HG03469 (cell line): ENCODE data around the gene DAPK2.

ENCODE experiments used
- ATAC-seq: cut with Tn5 transposase; IDR thresholded peaks from one replicate; pipeline ENCODE4 v1.9.1; 2021; ENCODE audit warnings: mild to moderate bottlenecking, moderate library complexity, moderate number of reproducible peaks; ENCODE audit not compliant: unreplicated experiment

Gene DAPK2

DNA sequence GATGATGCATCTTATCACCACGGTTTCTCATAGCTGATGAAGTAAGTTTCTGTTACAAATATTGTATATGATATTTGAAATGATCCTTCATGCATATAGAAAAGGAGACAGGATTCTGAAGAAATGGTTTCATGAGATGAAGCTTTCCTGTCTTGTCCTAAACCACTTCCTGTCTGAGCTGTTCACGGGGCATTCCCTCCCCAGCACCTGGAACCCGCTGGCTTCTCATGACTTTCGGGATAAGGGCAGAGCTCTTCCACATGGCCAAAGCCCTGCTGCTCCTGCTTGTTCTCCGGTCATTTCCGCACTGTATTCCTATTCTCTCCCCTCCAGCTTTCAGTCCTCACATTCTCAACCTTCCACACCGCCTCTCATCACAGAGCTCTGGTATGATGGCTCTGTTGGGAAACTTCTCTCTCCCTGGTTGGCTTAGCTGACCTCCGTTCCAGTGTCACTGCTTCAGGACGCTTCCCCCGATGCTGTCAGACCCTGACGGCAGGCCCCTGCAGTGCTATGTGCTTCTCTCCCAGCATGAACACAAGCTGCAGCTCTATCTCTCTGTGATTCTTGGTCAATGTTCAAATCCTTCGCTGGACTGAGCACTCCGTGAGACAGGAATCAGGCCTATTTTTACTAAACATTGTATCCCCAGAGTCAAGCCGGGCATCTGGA, 125.6 kb downstream of the DAPK2 start:
- no peak for ATAC-seq

DNA sequence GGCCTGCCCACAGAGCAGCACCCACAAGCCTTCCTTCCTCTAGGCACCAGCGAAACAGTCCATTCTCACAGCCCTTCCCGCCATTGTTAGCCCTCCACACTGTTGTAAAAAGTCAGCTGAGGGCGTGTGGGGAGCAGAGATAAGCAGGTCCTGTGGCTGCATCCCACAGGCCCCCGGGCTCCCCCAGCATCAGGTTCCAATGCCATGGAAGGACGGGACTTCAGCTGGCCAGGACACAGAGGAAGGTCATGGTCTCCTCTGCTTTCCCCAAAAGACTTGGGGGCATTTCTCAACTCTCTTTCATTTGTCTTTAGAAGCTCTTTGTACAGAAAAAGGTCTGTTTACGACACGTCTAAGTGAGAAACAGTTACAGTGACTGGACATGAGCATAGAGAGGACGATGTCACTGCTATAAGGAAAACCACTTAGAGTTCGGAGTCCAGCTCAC, 127.4 kb downstream of the DAPK2 start:
- no peak for ATAC-seq

DNA sequence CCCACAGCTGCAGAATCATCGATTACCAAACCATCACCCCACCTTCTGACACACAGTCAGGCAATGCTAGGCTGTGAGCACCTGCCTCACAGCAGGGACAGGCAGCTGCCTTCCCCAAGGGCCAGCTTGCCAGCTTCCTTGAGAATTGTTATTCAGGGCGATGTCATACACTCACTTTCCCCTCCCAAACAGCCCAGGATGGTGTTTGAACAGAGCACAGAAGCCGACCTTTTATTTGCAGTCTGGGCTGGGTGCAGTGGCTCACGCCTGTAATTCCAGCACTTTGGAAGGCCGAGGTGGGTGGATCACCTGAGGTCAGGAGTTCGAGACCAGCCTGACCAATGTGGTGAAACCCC, 128.0 kb downstream of the DAPK2 start:
- no peak for ATAC-seq

DNA sequence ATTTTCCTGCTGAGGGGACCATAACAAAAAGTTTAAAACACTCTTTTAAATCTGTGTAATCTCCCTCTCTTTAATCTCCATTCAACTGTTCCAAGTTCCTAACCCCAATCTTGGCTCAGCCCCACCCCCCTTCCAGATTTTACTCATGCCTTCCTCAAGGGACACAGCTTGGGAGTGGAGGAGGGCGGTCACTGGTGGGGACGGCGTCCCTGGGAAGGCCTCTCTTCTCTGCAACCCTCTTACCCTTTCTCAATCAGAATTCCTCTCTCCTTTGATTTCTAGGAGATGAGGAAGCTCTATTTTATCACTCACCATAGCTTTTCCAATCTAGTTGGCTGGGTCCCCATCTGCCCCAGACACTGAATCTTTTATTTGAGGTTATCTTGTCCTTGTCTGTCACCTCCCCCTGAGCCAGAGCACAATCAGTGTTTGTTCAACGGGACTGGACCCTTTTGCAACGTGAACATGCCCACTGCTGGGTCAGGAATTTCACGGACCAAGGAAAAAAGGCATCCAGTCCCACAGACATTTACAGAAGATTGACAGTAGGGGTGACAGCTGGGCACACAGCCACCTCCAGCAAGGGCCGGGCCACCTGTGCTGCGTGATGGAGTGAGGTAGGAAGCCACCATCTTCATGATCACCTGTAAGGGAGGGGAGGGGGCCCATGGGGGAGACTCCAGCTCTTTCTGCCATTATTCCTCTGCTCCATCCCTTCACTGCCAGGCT, 128.5 kb downstream of the DAPK2 start:
- no peak for ATAC-seq

DNA sequence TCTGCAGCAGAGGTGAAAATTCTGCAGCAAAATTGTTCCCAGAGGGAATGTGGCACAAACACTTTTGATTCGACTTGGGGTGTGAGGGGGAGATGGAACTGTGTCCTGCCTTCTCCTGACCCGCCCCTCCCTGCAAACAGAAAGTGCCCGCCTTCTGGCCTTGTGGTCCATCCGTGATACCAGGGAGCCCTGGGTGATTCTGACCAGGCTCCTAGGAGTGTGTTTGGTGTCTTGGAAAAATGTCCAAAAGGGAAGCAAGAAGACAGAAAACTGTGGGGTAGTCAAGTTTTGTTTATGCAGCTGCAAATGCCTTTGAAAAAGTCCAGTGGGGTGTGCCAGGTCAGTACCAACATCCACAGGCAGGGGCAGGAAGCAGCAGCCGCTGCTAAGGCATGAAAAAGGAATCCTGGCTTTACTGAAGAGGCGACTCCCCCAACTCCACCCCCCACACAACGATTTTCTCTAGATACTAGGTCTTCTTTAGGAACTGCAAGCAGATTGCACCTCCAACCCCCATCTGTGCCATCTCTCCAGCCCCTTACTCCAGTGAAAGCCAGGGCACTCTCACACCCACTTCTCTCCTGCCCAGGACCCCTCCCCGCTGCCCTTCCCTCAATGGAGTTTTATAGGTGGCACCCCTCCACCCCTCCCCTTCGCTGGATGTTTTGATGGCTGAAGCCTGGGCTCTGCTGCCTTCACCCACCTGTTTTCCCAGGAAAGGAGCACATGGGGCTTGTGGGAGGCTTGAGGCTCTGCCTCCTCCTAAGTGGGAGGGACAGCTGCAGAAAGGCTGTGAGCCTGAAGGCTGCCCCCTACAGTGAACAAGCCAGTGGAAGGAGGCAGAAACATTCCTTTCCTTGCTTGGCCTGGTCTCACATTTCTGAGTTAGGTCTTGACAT, 130.2 kb downstream of the DAPK2 start:
- ATAC-seq: no peak

DNA sequence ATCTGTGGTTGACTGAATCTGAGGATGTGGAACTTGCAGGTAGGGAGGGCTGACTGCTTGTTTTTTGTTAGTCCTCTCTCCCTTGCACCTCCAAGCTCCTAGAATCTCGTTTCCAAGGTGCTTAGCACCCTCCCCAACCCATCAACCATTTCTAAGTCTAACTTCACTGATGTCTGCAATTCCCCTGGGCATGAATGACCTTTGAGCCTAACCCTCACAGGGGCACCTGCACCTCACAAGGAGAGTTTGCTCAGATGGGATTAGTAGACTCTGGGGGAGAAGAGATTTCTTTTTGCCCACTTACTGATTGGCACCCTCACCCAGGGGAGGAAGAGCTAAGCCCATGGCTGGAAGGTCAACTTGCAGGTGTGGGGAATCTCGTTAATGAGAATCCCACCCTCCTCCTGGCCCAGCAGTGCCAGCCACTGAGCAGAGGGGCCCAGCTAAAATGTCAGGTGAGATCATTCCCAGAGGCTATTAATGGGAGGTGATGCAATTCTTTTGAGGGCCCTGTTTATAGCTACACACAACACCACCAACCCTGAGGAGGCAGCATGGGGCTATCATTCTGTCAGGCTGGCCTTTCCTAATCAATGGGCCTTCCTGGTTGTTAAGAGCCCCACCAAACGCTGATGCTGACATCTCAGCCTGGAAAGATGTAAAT, 130.9 kb downstream of the DAPK2 start:
- no peak for ATAC-seq

DNA sequence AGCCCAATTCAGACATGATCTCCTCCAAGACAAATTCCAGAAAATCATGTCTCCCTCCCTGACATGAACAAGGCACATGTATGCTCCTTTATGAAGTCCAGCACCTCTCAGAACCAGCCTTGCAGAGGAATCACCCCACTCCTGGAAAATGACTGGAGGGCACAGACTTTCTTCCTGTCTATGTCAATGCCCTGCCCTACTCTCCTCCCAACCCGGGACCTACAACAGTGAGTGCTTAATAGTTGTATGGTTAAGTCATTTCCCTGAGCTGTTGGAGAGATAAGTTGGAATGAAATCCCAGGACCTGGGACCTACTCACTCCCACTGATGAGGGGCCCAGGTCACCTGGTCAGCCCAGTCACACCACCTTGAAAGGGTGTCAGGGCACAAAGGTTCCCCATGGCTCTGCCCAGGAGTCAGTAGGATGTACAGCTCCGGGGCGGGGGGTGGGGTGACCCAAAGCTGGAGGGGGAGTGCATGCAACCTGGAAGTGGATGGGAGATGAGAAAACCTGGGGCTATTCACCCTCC, 132.4 kb downstream of the DAPK2 start:
- no peak for ATAC-seq

DNA sequence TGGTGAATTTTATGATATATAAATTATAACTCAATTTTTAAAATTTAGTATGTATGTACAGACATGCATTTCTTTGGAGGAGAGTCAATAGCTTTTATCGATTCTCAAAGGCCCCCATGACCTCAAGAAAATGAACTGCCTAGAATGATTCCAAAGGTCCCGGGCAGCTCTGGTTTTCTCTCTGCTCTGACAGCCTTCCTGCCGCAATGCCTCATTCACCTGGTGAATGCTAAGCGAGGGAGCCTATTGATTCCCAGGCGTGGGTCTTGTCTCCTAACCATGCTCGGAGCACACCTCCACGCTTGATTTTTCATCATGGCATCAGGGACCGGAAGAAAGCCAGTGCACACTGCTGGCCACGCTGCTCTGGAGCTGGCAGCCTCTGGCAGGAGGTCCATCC, 132.9 kb downstream of the DAPK2 start:
- ATAC-seq: no peak

DNA sequence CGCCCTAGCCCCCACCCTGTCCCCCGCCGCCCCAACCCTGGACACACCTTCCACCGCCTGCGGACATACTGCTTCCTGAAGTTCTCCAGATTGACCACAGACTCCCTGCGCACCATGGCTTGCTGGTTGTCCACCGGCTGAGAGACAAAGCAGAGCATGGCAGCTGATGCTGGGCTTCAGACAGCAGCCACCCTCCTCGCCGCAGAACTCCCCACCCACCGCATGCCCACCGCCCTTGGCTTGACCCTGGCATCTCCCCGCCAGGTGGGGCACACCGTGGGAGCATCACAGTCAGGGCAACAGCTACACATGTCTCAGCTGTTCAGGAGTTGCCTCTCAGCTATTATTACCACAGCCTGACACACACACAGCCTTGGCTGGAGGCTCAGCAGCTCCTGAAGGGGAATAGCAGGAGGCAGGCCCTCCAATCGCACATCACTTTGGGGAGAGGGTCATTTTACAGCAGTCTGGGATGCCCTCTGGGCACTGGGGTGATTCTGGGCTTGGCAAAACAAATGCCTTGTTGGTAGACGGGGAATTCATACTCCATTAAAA, 134.1 kb downstream of the DAPK2 start:
- ATAC-seq: no peak

DNA sequence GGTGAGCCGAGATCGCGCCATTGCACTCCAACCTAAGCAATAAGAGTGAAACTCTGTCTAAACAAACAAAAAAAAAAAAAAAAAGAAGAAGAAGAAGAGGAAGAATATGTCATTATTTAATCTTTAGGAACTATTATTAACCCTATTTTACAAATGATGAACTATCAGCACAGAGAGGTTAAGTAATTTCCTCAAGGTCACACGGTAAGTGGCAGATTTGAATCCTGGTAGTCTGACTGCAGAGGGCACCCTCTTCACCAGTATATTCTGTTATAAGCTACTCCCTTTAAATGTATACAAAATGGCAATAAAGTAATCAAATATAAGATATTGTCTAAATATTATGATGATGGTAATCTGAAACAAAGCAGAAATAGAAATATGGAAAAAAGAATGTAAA, 135.1 kb downstream of the DAPK2 start:
- no peak for ATAC-seq

DNA sequence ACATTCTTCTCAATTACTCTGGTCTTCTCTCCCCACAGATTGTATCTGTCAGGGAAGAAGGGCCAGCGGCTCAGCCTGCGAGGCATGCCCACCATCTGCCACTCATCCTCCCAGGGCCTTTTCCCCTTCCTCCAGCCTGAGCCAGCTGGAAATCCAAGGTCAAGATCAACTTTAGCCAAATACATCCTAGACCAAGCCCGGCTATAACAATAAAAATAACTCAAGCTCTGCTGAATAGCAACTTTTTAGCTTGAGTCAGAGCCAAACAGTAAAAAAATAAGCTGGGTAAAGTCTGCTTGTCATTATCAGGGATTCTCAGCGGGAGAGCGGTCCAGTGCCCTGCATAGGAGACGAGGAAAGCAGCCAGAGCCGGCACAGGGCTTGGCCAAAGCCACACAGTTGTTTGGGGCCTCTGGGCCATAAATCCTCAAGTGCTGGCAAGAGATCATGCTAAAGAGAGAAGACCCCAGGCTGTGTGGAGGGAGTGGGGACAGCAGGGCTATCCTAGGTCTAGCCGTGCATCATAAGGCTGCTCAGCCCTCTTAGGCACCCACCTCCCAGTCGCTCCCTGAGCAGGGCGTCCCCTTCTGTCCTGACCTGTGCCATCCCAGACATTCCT, 136.4 kb downstream of the DAPK2 start:
- no peak for ATAC-seq

DNA sequence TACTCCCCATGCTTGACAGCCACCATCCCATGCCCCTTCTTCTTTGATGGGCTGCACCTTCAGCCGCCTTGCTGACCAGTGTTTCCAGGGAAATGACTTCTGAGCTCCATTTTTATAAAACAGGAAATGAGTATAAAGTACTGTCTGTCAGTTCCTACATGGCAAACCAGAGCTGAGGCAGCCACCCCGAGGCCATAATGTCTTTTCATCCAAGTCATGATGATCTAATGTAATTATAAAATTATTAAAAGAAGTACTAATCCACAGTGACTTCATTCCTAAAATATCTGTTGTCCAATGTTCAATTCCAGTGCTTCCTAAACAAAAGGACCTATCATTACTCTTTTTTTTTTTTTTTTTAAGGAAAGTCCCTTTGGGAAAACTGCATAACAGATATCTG, 137.3 kb downstream of the DAPK2 start:
- no peak for ATAC-seq

DNA sequence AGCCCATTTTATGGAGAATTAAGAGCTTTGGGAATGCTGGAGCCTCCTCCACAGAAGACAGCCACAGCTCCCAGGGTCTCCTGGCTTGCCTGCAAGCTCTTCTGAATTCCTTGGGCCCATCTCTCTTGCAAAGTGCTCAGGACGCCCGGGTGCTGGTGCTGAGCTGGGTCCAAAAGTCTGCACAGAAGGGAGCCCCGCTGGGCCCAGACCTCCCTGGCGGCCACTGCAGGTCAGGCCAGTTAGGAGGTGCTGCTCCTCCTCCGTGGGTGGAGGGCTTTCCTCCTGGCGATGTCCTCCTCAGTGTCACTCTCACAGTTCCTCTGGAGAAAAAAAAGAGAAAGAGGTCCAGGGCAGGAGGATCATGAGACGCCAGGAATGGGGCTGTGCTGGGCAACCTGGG, 138.0 kb downstream of the DAPK2 start:
- ATAC-seq: no peak

DNA sequence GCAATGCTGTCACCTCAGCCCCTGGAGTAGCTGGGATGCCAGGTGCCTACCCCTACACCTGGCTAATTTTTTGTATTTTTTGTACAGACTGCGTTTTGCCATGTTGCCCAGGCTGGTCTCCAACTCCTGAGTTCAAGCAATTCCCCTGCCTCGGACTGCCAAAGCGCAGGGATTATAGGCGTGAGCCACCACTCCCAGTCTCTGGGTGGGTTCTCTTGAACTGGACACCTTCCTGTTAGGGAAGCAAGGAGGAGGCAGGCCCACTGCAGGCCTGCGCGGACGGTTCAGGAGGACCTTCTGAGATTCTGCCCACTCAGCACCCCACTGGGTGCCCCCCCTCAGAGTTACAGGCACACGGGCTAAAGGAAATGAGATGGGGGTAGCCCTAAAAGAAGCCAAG, 138.8 kb downstream of the DAPK2 start:
- no peak for ATAC-seq

DNA sequence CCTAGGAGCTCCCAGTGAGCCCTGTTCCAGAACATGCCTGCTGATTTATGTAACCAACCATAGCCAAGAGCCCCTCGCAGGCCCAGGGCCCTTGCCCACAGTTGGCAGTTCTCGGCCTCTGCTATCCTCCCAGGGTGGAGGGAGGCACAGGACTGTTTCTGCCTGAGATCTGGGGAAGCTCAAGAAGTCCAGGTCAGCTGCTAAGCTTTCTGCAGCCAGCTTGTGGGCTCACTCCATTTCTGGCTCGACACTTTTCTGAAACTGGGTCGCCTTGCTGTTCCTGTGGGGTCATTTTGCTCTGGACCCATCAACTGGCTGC, 140.1 kb downstream of the DAPK2 start:
- no peak for ATAC-seq

DNA sequence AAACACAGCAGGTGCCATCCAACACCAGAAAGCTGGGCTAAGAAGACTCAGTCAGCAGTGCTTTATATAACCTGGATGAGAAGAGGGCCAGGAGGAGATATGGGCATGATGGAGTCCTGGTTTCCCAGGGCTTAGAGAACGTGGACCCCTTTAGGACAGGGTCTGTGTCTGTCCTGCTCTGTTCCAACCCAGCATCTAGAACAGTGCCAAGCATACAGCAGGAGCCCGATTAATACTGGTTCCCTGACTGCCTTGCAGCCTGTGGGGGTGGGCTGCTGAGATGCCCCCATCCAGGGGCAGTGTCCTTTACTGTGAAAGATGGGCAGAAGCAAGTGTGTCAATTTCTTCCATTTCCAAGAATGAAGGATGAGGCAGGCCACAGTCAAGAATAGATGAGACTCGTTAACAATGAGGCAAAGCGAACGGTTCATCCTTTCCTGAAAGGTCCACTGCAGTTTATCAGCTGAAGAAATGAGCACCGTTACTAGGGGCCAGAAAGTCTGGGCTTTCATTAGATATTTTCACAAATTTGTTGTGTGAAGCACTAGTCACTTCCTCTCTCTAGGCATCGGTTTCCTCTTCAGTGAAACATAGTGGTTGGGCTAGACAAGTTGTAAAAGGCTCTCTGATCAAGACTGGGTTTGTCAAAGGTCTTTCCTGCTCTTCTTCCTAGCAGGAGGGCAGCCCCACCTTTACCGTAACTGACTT, 140.6 kb downstream of the DAPK2 start:
- no peak for ATAC-seq

DNA sequence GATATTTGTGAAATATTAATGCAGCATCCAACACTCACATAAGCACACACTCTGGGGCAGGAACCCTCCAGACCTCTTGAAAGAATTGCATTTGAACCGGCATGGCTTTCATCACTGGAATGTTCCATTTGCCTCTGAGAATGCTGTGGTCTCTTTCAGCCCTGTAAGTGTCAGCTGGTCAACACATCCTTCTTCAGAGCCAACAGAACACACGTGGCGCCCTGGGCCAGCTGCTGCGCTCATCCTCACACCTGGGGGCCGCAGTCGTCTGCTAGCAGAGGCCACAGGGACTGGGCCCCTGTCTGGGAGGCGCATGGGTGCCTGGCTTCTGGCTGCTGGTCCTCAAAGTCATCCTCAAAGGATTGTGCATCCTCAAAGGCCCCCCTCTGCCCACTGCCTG, 141.2 kb downstream of the DAPK2 start:
- ATAC-seq: no peak

DNA sequence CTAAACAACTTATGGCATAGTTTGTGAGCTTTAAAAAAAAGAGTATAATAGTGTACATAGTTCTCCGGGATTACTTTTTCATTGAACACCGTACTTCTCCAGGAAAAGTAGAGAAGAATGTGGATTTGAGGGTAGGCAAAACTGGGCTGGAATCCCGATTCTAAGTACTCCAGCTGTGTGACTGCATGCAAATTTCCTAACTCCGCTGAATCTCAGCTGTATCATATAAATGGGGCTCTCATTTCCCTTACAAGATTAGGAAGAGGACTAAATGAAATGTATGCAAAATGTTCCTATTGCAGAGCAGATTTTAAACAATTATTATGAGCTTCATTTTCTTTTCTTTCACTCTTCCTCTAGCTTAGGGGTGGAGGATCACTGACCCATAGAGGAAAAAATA, 142.2 kb downstream of the DAPK2 start:
- ATAC-seq: no peak

DNA sequence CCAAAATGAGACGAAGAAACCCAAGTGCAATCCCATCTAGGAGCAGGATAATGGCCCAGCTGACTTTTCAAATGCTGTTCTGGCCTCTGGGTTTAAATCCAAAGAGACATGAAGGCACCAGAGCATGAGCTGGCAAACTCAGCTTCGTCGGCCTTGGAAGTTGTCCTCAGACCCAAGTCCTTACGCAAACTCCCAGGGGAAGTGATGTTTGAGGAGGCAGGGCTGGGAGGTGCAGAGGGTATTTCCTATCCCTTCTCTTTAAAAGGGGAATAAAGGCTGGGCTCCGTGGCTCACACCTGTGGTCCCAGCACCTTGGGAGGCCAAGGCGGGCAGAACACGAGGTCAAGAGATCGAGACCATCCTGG, 143.6 kb downstream of the DAPK2 start:
- ATAC-seq: no peak
